Trophoblast cell (in vitro differentiated cells and primary cell): ENCODE results near the gene SOD2.
"Not testable (repeated sequence)": the region's sequence is repeated elsewhere in the genome, so short reads cannot be mapped to it uniquely, and the experiment has no call there.

Source experiments
- DNase-seq, 2 donors: peaks; one replicate each; pipeline ENCODE4 v3.0.0-alpha.2; 2016
- H2AFZ ChIP-seq: 2 replicates; pipeline ENCODE4 v1.6.1; 2013; ENCODE audit warnings: low read length, moderate library complexity, mild to moderate bottlenecking; ENCODE audit not compliant: insufficient read depth, poor library complexity
- H2AK5ac ChIP-seq: 2 replicates; pipeline ENCODE4 v1.6.1; 2013; ENCODE audit warnings: mild to moderate bottlenecking, low read length
- H2BK120ac ChIP-seq: 2 replicates; pipeline ENCODE4 v1.6.1; 2013; ENCODE audit warnings: low read length, mild to moderate bottlenecking, moderate library complexity; ENCODE audit not compliant: insufficient read depth, poor library complexity
- H2BK12ac ChIP-seq: 2 replicates; pipeline ENCODE4 v1.6.1; 2013; ENCODE audit warnings: mild to moderate bottlenecking, low read length, moderate library complexity
- H2BK5ac ChIP-seq: 2 replicates; pipeline ENCODE4 v1.6.1; 2013; ENCODE audit warnings: low read length, low read depth, moderate library complexity, mild to moderate bottlenecking; ENCODE audit not compliant: poor library complexity
- H3K14ac ChIP-seq: 2 replicates; pipeline ENCODE4 v1.6.1; 2013; ENCODE audit warnings: mild to moderate bottlenecking, low read length
- H3K18ac ChIP-seq: 2 replicates; pipeline ENCODE4 v1.6.1; 2013; ENCODE audit warnings: mild to moderate bottlenecking, low read length
- H3K23ac ChIP-seq: 2 replicates; pipeline ENCODE4 v1.6.1; 2013; ENCODE audit warnings: low read length
- H3K27ac ChIP-seq: 2 replicates; pipeline ENCODE4 v1.5.1; 2013; ENCODE audit warnings: low read depth, mild to moderate bottlenecking, inconsistent platforms, low read length, moderate library complexity
- H3K27me3 ChIP-seq: 2 replicates; pipeline ENCODE4 v1.6.1; 2013; ENCODE audit warnings: inconsistent platforms, mild to moderate bottlenecking, low read length, moderate library complexity; ENCODE audit not compliant: insufficient read depth
- H3K36me3 ChIP-seq, 2 experiments: 1 replicate in 1 of 2; 2 replicates in 1 of 2; pipeline ENCODE4 v1.6.1; 2013; ENCODE audit warnings: low read length in 2 of 2, mild to moderate bottlenecking in 2 of 2, moderate library complexity in 1 of 2; ENCODE audit not compliant: insufficient read depth in 2 of 2, control insufficient read depth in 1 of 2
- H3K4ac ChIP-seq: 2 replicates; pipeline ENCODE4 v1.6.1; 2013; ENCODE audit warnings: low read depth, mild to moderate bottlenecking, low read length, moderate library complexity
- H3K4me1 ChIP-seq, 2 experiments: 1 replicate in 1 of 2; 2 replicates in 1 of 2; pipeline ENCODE4 v1.6.1; 2013; ENCODE audit warnings: low read length in 2 of 2, mild to moderate bottlenecking in 2 of 2, moderate library complexity in 1 of 2; ENCODE audit not compliant: insufficient read depth in 2 of 2, control insufficient read depth in 1 of 2
- H3K4me2 ChIP-seq: 2 replicates; pipeline ENCODE4 v1.6.1; 2013; ENCODE audit warnings: inconsistent platforms, mild to moderate bottlenecking, low read length, moderate library complexity
- H3K4me3 ChIP-seq: 2 replicates; pipeline ENCODE4 v1.5.1; 2013; ENCODE audit warnings: mild to moderate bottlenecking, low read depth, low read length, inconsistent platforms
- H3K79me1 ChIP-seq: one replicate; pipeline ENCODE4 v1.6.1; 2013; ENCODE audit warnings: low read length
- H3K79me2 ChIP-seq: 2 replicates; pipeline ENCODE4 v1.6.1; 2013; ENCODE audit warnings: low read length, mild to moderate bottlenecking; ENCODE audit not compliant: control insufficient read depth, insufficient read depth, poor library complexity
- H3K9ac ChIP-seq: 2 replicates; pipeline ENCODE4 v1.6.1; 2013; ENCODE audit warnings: mild to moderate bottlenecking, low read length
- H3K9me3 ChIP-seq: 2 replicates; pipeline ENCODE4 v1.6.1; 2013; ENCODE audit warnings: low read depth, mild to moderate bottlenecking, control low read depth, inconsistent platforms, low read length; ENCODE audit not compliant: insufficient read depth
- H4K12ac ChIP-seq: 2 replicates; pipeline ENCODE4 v1.6.1; 2013; ENCODE audit warnings: low read depth, mild to moderate bottlenecking, low read length, moderate library complexity
- H4K8ac ChIP-seq: 2 replicates; pipeline ENCODE4 v1.6.1; 2013; ENCODE audit warnings: low read depth, mild to moderate bottlenecking, low read length, moderate library complexity
- H4K91ac ChIP-seq: one replicate; pipeline ENCODE4 v1.6.1; 2013; ENCODE audit warnings: low read depth, mild to moderate bottlenecking, low read length, moderate library complexity
- WGBS: extraction: QIAGEN DNeasy Blood & Tissue Kit; methylation state at CpG from one replicate; pipeline ENCODE4 v1.1.7; 2013; ENCODE audit warnings: missing lambda C conversion rate; ENCODE audit not compliant: insufficient read length, insufficient coverage; ENCODE audit errors: extremely low coverage; 5-methylcytosine and 5-hydroxymethylcytosine counted together

The SOD2 gene

GRCh38 chr6:159676890-159677505, 16.0 kb downstream of the SOD2 start:
- H3K14ac ChIP-seq, result no peak overlapping the region
- DNase-seq, result no peak
- H4K12ac ChIP-seq, result no peak overlapping the region
- H3K4ac ChIP-seq, result no peak overlapping the region
- H2AFZ ChIP-seq, result no peak overlapping the region
- no peak overlapping the region for H3K18ac ChIP-seq
- H4K8ac ChIP-seq, result no peak overlapping the region
- H3K4me3 ChIP-seq, result no peak overlapping the region
- H3K4me1 ChIP-seq, result no peaks in the 10 kb centered on the region
- H3K9me3 ChIP-seq, result no peaks in the 10 kb centered on the region
- H3K4me2 ChIP-seq, result no peak overlapping the region
- H4K91ac ChIP-seq, result no peak overlapping the region
- no peaks in the 10 kb centered on the region for H3K79me2 ChIP-seq
- no peak overlapping the region for H3K9ac ChIP-seq
- WGBS, result no CpG with 5 or more reads among the region's 6 CpGs
- H3K36me3 ChIP-seq, result peaks cover 0 to 3% of the 10 kb centered on the region in 2 experiments
- H2BK5ac ChIP-seq, result no peak overlapping the region
- H2BK120ac ChIP-seq, result no peak overlapping the region
- H3K27ac ChIP-seq, result no peak overlapping the region
- H3K79me1 ChIP-seq, result no peaks in the 10 kb centered on the region
- H2AK5ac ChIP-seq, result no peak overlapping the region
- no peak overlapping the region for H2BK12ac ChIP-seq
- H3K27me3 ChIP-seq, result no peaks in the 10 kb centered on the region
- H3K23ac ChIP-seq, result no peak overlapping the region

DNA sequence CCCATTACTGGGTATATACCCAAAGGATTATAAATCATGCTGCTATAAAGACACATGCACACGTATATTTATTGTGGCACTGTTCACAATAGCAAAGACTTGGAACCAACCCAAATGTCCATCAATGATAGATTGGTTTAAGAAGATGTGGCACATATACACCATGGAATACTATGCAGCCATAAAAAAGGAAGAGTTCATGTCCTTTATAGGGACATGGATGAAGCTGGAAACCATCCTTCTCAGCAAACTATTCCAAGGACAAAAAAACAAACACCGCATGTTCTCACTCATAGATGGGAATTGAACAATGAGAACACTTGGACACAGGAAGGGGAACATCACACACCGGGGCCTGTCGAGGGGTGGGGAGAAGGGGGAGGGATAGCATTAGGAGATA, 16.8 kb downstream of the SOD2 start:
- not testable (repeated sequence) for H4K8ac ChIP-seq, H3K27me3 ChIP-seq, H3K79me2 ChIP-seq, H2BK5ac ChIP-seq, H3K4ac ChIP-seq, H3K4me2 ChIP-seq, H3K4me3 ChIP-seq, H3K4me1 ChIP-seq, H3K14ac ChIP-seq, H2AK5ac ChIP-seq, H3K79me1 ChIP-seq, H4K91ac ChIP-seq, H3K18ac ChIP-seq, H3K9ac ChIP-seq, H2BK12ac ChIP-seq, H2AFZ ChIP-seq, H3K36me3 ChIP-seq, H3K23ac ChIP-seq, H3K27ac ChIP-seq, H3K9me3 ChIP-seq, H2BK120ac ChIP-seq, DNase-seq, H4K12ac ChIP-seq
- WGBS, result no CpG with 5 or more reads among the region's 4 CpGs

GRCh38 chr6:159665868-159666635, 27.0 kb downstream of the SOD2 start:
- Histone ChIP-seq H3K18ac (no peak overlapping the region), H3K4me3 (no peak overlapping the region), H4K8ac (no peak overlapping the region), H3K23ac (no peak overlapping the region), H3K4me2 (no peak overlapping the region), H3K4me1 (no peaks in the 10 kb centered on the region), H2BK12ac (no peak overlapping the region), H3K36me3 (peaks cover 0 to 2% of the 10 kb centered on the region in 2 experiments), H2BK5ac (no peak overlapping the region), H2BK120ac (no peak overlapping the region), H3K14ac (no peak overlapping the region), H3K4ac (no peak overlapping the region), H3K27ac (no peak overlapping the region), H3K9me3 (peaks cover 9% of the 10 kb centered on the region), H2AK5ac (no peak overlapping the region), H2AFZ (no peak overlapping the region), H3K79me2 (no peaks in the 10 kb centered on the region), H3K79me1 (no peaks in the 10 kb centered on the region), H4K91ac (no peak overlapping the region), H3K27me3 (no peaks in the 10 kb centered on the region), H3K9ac (no peak overlapping the region), H4K12ac (no peak overlapping the region)
- no CpG with 5 or more reads among the region's 7 CpGs for whole genome bisulfite sequencing
- DNase-seq, result no peak

DNA sequence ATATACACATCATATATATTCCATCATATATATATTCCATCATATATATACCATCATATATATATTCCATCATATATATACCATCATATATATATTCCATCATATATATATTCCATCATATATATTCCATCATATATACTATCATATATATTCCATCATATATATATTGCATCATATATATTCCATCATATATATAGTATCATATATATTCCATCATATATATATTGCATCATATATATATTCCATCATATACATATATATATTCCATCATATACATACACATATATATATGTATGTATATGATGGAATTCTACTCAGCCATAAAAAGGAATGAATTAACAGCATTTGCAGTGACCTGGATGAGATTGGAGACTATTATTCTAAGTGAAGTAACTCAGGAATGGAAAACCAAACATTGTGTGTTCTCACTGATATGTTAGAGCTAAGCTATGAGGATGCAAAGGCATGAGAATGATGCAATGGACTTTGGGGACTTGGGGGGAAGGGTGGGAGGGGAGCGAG, 29.6 kb downstream of the SOD2 start:
- WGBS, result no CpG with 5 or more reads among the region's 1 CpG
- H3K79me2 ChIP-seq, H3K4me3 ChIP-seq, H2AK5ac ChIP-seq, H3K27ac ChIP-seq, H2BK12ac ChIP-seq, H3K4ac ChIP-seq, H3K79me1 ChIP-seq, H4K91ac ChIP-seq, H3K4me2 ChIP-seq, H2BK120ac ChIP-seq, H3K23ac ChIP-seq, H2AFZ ChIP-seq, H4K12ac ChIP-seq, H3K36me3 ChIP-seq, H3K18ac ChIP-seq, DNase-seq, H3K27me3 ChIP-seq, H3K14ac ChIP-seq, H3K4me1 ChIP-seq, H4K8ac ChIP-seq, H3K9ac ChIP-seq, H2BK5ac ChIP-seq, H3K9me3 ChIP-seq: not testable (repeated sequence)
